GM12878 (cell line): ENCODE measurements around the gene RAMP1. TPM values are rescaled to one million over a fixed set of nuclear protein-coding genes. Genes with fewer than 3 reads are reported as not detected.

ENCODE experiments used
- ATAC-seq: fragments of 200-7000 bp; cut with Tn5 transposase; 3 replicates; pipeline ENCODE4 v1.9.1; 2020; ENCODE audit warnings: mild to moderate bottlenecking, moderate library complexity
- BruUV-seq: library from RNA; stranded (reverse); fragments of 400-500 nt; replicated peaks from 2 replicates; lab custom pipeline; 2021; lab: Mats Ljungman, UMichigan
- CTCF ChIA-PET: fragments of 300-600 bp; sonication (Branson Sonifier 250); formaldehyde crosslinking; extraction: SDS; loops from one replicate; lab custom pipeline; 2021; ENCODE audit warnings: inconsistent platforms; lab: Yijun Ruan, JAX
- POLR2A ChIA-PET: fragments of 350-600 bp; formaldehyde crosslinking; extraction: SDS; loops from one replicate; lab custom pipeline; 2021; ENCODE audit warnings: inconsistent platforms; lab: Charles Lee
- RAD21 ChIA-PET: fragments of 300-600 bp; sonication (Branson Sonifier 250); formaldehyde crosslinking; loops from one replicate; lab custom pipeline; 2023; ENCODE audit warnings: antibody characterized with exemption; ENCODE audit not compliant: unreplicated experiment; lab: Charles Lee
- SMC1A ChIA-PET: fragments of 300-600 bp; sonication (Branson Sonifier 250); formaldehyde crosslinking; loops from one replicate; lab custom pipeline; 2023; ENCODE audit not compliant: unreplicated experiment, uncharacterized antibody; lab: Charles Lee
- DNase-seq: peaks from one replicate; pipeline ENCODE4 v3.0.0-alpha.2; 2011; ENCODE audit warnings: low read depth, low spot score
- FAIRE-seq: peaks from 3 replicates; lab custom pipeline; 2011; peaks lifted over from hg19 to GRCh38; lab: Jason Lieb, UNC
- H2AFZ ChIP-seq: 2 replicates; pipeline ENCODE4 v1.6.0; 2011; ENCODE audit warnings: low read depth, low read length, control low read depth; ENCODE audit not compliant: control insufficient read depth
- H3K27ac ChIP-seq: 2 replicates; pipeline ENCODE4 v1.5.1; 2011; ENCODE audit warnings: control low read depth; ENCODE audit not compliant: control insufficient read depth, insufficient read depth
- H3K27me3 ChIP-seq, 2 experiments: replicated peaks in 1 of 2; 2 replicates each; pipeline versions ENCODE4 v1.6.0 to v1.6.1; 2011; ENCODE audit warnings: low read length in 1 of 2; ENCODE audit not compliant: control insufficient read depth in 2 of 2, insufficient read depth in 2 of 2
- H3K36me3 ChIP-seq, 2 experiments: 2 replicates each; pipeline ENCODE4 v1.5.1; 2011; ENCODE audit warnings: low read length in 1 of 2; ENCODE audit not compliant: control insufficient read depth in 2 of 2, insufficient read depth in 2 of 2
- H3K4me1 ChIP-seq: 2 replicates; pipeline ENCODE4 v1.6.1; 2011; ENCODE audit warnings: mild to moderate bottlenecking, low read length, moderate library complexity, mixed read lengths; ENCODE audit not compliant: control insufficient read depth, insufficient read depth
- H3K4me2 ChIP-seq: 2 replicates; pipeline ENCODE4 v1.6.0; 2011; ENCODE audit warnings: control low read depth; ENCODE audit not compliant: control insufficient read depth, insufficient read depth
- H3K4me3 ChIP-seq: fragments of 200-600 bp; sonication (generic); 2 replicates; pipeline ENCODE4 v1.5.1; 2016
- H3K79me2 ChIP-seq: 2 replicates; pipeline ENCODE4 v1.6.0; 2011; ENCODE audit warnings: low read length; ENCODE audit not compliant: control insufficient read depth, insufficient read depth
- H3K9ac ChIP-seq: 2 replicates; pipeline ENCODE4 v1.8.0; 2011; ENCODE audit warnings: low read length, control low read depth, mixed read lengths; ENCODE audit not compliant: control insufficient read depth, insufficient read depth
- H3K9me3 ChIP-seq: replicated peaks from 3 replicates; pipeline ENCODE4 v1.5.1; 2011; ENCODE audit warnings: mild to moderate bottlenecking, low read length; ENCODE audit not compliant: control insufficient read depth, insufficient read depth
- H4K20me1 ChIP-seq: 2 replicates; pipeline ENCODE4 v1.6.0; 2011; ENCODE audit not compliant: control insufficient read depth, insufficient read depth
- ATF2 ChIP-seq: IDR thresholded peaks from 2 replicates; pipeline ENCODE4 v1.6.1; 2012; ENCODE audit warnings: low read length, inconsistent platforms
- E2F8 ChIP-seq: fragments of 450-650 bp; IDR thresholded peaks from 2 replicates; pipeline ENCODE4 v1.6.1; 2018; ENCODE audit warnings: mild to moderate bottlenecking, low read depth, moderate library complexity; ENCODE audit not compliant: partially characterized antibody
- EP300 ChIP-seq, 2 experiments: fragments of 150-350 bp in 1 of 2; IDR thresholded peaks; 2 replicates each; pipeline ENCODE4 v1.6.1; 2011 to 2012; ENCODE audit warnings: low read depth in 2 of 2, low read length in 2 of 2, borderline replicate concordance in 1 of 2, improper control_type of control experiment in 1 of 2, inconsistent platforms in 1 of 2; ENCODE audit not compliant: control insufficient read depth in 1 of 2
- HCFC1 ChIP-seq: fragments of 150-350 bp; IDR thresholded peaks from 2 replicates; pipeline ENCODE4 v1.6.1; 2014; ENCODE audit warnings: low read length
- MAX ChIP-seq: IDR thresholded peaks from 2 replicates; pipeline ENCODE4 v1.6.1; 2012; ENCODE audit warnings: low read depth, low read length, improper control_type of control experiment
- NR2C2 ChIP-seq: IDR thresholded peaks from 2 replicates; pipeline ENCODE4 v1.6.1; 2011; ENCODE audit warnings: borderline replicate concordance, low read depth; ENCODE audit not compliant: control insufficient read depth, insufficient read length
- POLR2A ChIP-seq: IDR thresholded peaks from 2 replicates; pipeline ENCODE4 v1.6.1; 2011; ENCODE audit warnings: low read depth, mild to moderate bottlenecking, low read length
- POLR2AphosphoS5 ChIP-seq: IDR thresholded peaks from 2 replicates; pipeline ENCODE4 v1.6.1; 2011; ENCODE audit warnings: mild to moderate bottlenecking, low read length, inconsistent platforms
- SMC3 ChIP-seq: IDR thresholded peaks from 2 replicates; pipeline ENCODE4 v1.6.1; 2011; ENCODE audit warnings: low read length, improper control_type of control experiment, borderline replicate concordance
- SREBF2 ChIP-seq: IDR thresholded peaks from 2 replicates; pipeline ENCODE4 v1.6.1; 2012; ENCODE audit warnings: mild to moderate bottlenecking, low read length
- ZNF687 ChIP-seq: fragments of 450-650 bp; IDR thresholded peaks from 2 replicates; pipeline ENCODE4 v1.6.1; 2017; ENCODE audit warnings: mild to moderate bottlenecking, moderate library complexity
- ZSCAN29 ChIP-seq: fragments of 450-650 bp; IDR thresholded peaks from 2 replicates; pipeline ENCODE4 v1.6.1; 2017; ENCODE audit warnings: mild to moderate bottlenecking, moderate library complexity
- WGBS: methylation state at CpG from one replicate; pipeline ENCODE4 v1.1.6; 2016; ENCODE audit warnings: low lambda C conversion rate; ENCODE audit not compliant: insufficient replicate concordance, insufficient coverage; ENCODE audit errors: missing lambda C conversion rate; 5-methylcytosine and 5-hydroxymethylcytosine counted together
- in situ Hi-C: fragments of 300-500 bp; cut with MboI; formaldehyde crosslinking; loops from 9 replicates; pipeline ENCODE4 v1.14.3; 2018; ENCODE audit warnings: mixed read lengths
- intact Hi-C: fragments of 100-400 bp; cut with micrococcal nuclease; formaldehyde crosslinking; loops from one replicate; pipeline ENCODE4 v1.14.2; 2022; ENCODE audit not compliant: unreplicated experiment
- polyA plus RNA-seq, 11 experiments: library from polyadenylated mRNA; depleted of rRNA in 4 of 11; unstranded in 6 of 11; stranded (reverse) in 5 of 11; fragments of >200 nt; fragmentation: Nextera tagmentation in 4 of 11; fragmentation: Illumina TruSeq in 1 of 11; extraction: Ambion mirVana in 4 of 11; extraction: Trizol in 1 of 11; gene quantifications; 1 replicate in 1 of 11; 2 replicates in 10 of 11; pipeline versions ENCODE4 v1.2.1 to v1.2.3, GENCODE V29; 2011 to 2016; ENCODE audit warnings: inconsistent platforms in 2 of 11, missing spikeins in 2 of 11, low read depth in 1 of 11
- total RNA-seq, 4 experiments: library from RNA; depleted of rRNA in 3 of 4; stranded (reverse); fragments of >200 nt in 3 of 4; fragmentation: Illumina TruSeq in 1 of 4; extraction: Trizol in 1 of 4; gene quantifications; 2 replicates each; pipeline versions ENCODE4 v1.2.1 to v1.2.3, GENCODE V29; 2013 to 2021

RAMP1 gene
- total and polyA plus RNA-seq, 10 of the 15 experiments (the other 5 are each of a cell fraction or from before 2014, with no cell fraction given): 0.11 to 0.19 (median 0.12) TPM; not detected in 7

GRCh38 chr2:237884681-237885080 is 25.3 kb downstream of the RAMP1 start:
- ATAC-seq: no peak
- in situ Hi-C loops (no loop called here), intact Hi-C loops (no loop called here)
- H3K9me3 ChIP-seq: no peaks in the 10 kb centered on the region
- no TSS peak for BruUV-seq
- ChIA-PET SMC1A (no interaction called here), POLR2A (no interaction called here), CTCF (no interaction called here), RAD21 (no interaction called here)
- H4K20me1 ChIP-seq: no peaks in the 10 kb centered on the region
- WGBS: 51% methylated on average over 13 of the region's 13 CpGs
- H3K79me2 ChIP-seq: no peaks in the 10 kb centered on the region
- H3K27me3 ChIP-seq: no peaks in the 10 kb centered on the region
- no peak overlapping the region for H3K4me2 ChIP-seq
- no peak overlapping the region for H3K9ac ChIP-seq
- no peak for TF ChIP-seq POLR2A
- TF ChIP-seq HCFC1: no peak
- no peak for TF ChIP-seq MAX
- no peak for TF ChIP-seq SMC3
- TF ChIP-seq ZSCAN29: no peak
- no peak for TF ChIP-seq ATF2
- no peak for TF ChIP-seq SREBF2
- no peak for TF ChIP-seq E2F8
- TF ChIP-seq POLR2AphosphoS5: no peak
- no peak for TF ChIP-seq ZNF687
- no peak for TF ChIP-seq NR2C2
- TF ChIP-seq EP300 (IDR thresholded peaks at IDR 0.05; ENCODE audit: borderline replicate concordance in 1 of 2, control insufficient read depth in 1 of 2, low read depth in 2 of 2, low read length in 2 of 2): no peak
- no peaks in the 10 kb centered on the region for H3K36me3 ChIP-seq
- H2AFZ ChIP-seq: no peak overlapping the region
- H3K27ac ChIP-seq: no peak overlapping the region
- H3K4me1 ChIP-seq: no peaks in the 10 kb centered on the region
- no peak for FAIRE-seq
- no peak overlapping the region for H3K4me3 ChIP-seq
- no peak for DNase-seq
